Neural progenitor cell (in vitro differentiated cells): ENCODE data around the gene GALK1.

ENCODE experiments used
- CTCF ChIP-seq: fragments of 200-600 bp; sonication (generic); IDR thresholded peaks from 2 replicates; pipeline ENCODE4 v1.5.1; 2017; ENCODE audit warnings: antibody characterized with exemption, mild to moderate bottlenecking
- EZH2 ChIP-seq: fragments of 200-600 bp; sonication (generic); IDR thresholded peaks from 2 replicates; pipeline ENCODE4 v1.6.1; 2017; ENCODE audit warnings: antibody characterized with exemption, mild to moderate bottlenecking, moderate library complexity
- EZH2phosphoT487 ChIP-seq: fragments of 200-600 bp; sonication (generic); IDR thresholded peaks from 2 replicates; pipeline ENCODE4 v1.6.1; 2017; ENCODE audit warnings: antibody characterized with exemption

GRCh38 chr17:75810216-75810615 lies 45.2 kb upstream of the GALK1 start:
- TF ChIP-seq EZH2: no peak
- TF ChIP-seq CTCF: no peak
- no peak for TF ChIP-seq EZH2phosphoT487
